DOHH2 (cell line): ENCODE measurements around the gene AKAP7.

Experiments
- H3F3A ChIP-seq: fragments of 200-600 bp; sonication (generic), shearing (Covaris generic); 2 replicates; pipeline ENCODE4 v1.6.0; 2016; ENCODE audit warnings: antibody characterized with exemption, mild to moderate bottlenecking; ENCODE audit not compliant: control insufficient read depth, insufficient read depth
- H3K27ac ChIP-seq: fragments of 200-600 bp; sonication (generic); 2 replicates; pipeline ENCODE4 v1.5.1; 2014; ENCODE audit warnings: low read depth, mild to moderate bottlenecking, low read length, moderate library complexity
- H3K27me3 ChIP-seq: fragments of 200-600 bp; sonication (generic); 2 replicates; pipeline ENCODE4 v1.6.1; 2014; ENCODE audit warnings: mild to moderate bottlenecking, low read length, mixed read lengths; ENCODE audit not compliant: control insufficient read depth
- H3K36me3 ChIP-seq: fragments of 200-600 bp; sonication (generic); 2 replicates; pipeline ENCODE4 v1.6.1; 2014; ENCODE audit warnings: mild to moderate bottlenecking, low read length, moderate library complexity, mixed read lengths; ENCODE audit not compliant: control insufficient read depth
- H3K4me1 ChIP-seq: fragments of 200-600 bp; sonication (generic); 2 replicates; pipeline ENCODE4 v1.6.1; 2014; ENCODE audit warnings: mild to moderate bottlenecking, low read length, mixed read lengths; ENCODE audit not compliant: control insufficient read depth
- H3K4me2 ChIP-seq: fragments of 200-600 bp; sonication (generic); 2 replicates; pipeline ENCODE4 v1.6.0; 2014; ENCODE audit warnings: mild to moderate bottlenecking, low read length, moderate library complexity
- H3K4me3 ChIP-seq: fragments of 200-600 bp; sonication (generic); 2 replicates; pipeline ENCODE4 v1.5.1; 2014; ENCODE audit warnings: mild to moderate bottlenecking, low read length, mixed read lengths
- H3K79me2 ChIP-seq: fragments of 200-600 bp; sonication (generic); 2 replicates; pipeline ENCODE4 v1.6.1; 2014; ENCODE audit warnings: mild to moderate bottlenecking, low read length, mixed read lengths; ENCODE audit not compliant: control insufficient read depth
- H3K9me2 ChIP-seq: fragments of 200-600 bp; sonication (generic); replicated peaks from 2 replicates; pipeline ENCODE4 v1.6.1; 2014; ENCODE audit warnings: mild to moderate bottlenecking, low read length, mixed read lengths; ENCODE audit not compliant: control insufficient read depth
- H3K9me3 ChIP-seq: fragments of 200-600 bp; sonication (generic); 2 replicates; pipeline ENCODE4 v1.6.1; 2014; ENCODE audit warnings: antibody characterized with exemption, low read length, mixed read lengths; ENCODE audit not compliant: control insufficient read depth, insufficient read depth
- H4K20me1 ChIP-seq: fragments of 200-600 bp; sonication (generic); 2 replicates; pipeline ENCODE4 v1.6.0; 2014; ENCODE audit warnings: low read depth, mild to moderate bottlenecking, antibody characterized with exemption, low read length, moderate library complexity; ENCODE audit not compliant: control insufficient read depth, insufficient read depth
- CTCF ChIP-seq: fragments of 200-600 bp; sonication (generic); IDR thresholded peaks from one replicate; pipeline ENCODE4 v1.5.1; 2014; ENCODE audit warnings: antibody characterized with exemption, mild to moderate bottlenecking, low read depth, low read length; ENCODE audit not compliant: poor library complexity, severe bottlenecking
- EZH2phosphoT487 ChIP-seq: fragments of 200-600 bp; sonication (generic); IDR thresholded peaks from 2 replicates; pipeline ENCODE4 v1.6.1; 2017; ENCODE audit warnings: borderline replicate concordance, mild to moderate bottlenecking, antibody characterized with exemption, low read length, moderate library complexity, mixed read lengths

The AKAP7 gene

GRCh38 chr6:131173680-131174079, 38.4 kb downstream of the AKAP7 start:
- no peak for TF ChIP-seq EZH2phosphoT487
- TF ChIP-seq CTCF = no peak
- no peaks in the 10 kb centered on the region for H3K79me2 ChIP-seq
- H3F3A ChIP-seq = no peaks in the 10 kb centered on the region
- H3K9me2 ChIP-seq = no peaks in the 10 kb centered on the region
- no peaks in the 10 kb centered on the region for H3K27me3 ChIP-seq
- no peak overlapping the region for H3K4me3 ChIP-seq
- no peaks in the 10 kb centered on the region for H3K36me3 ChIP-seq
- no peak overlapping the region for H3K4me2 ChIP-seq
- no peak overlapping the region for H3K27ac ChIP-seq
- no peaks in the 10 kb centered on the region for H3K4me1 ChIP-seq
- H4K20me1 ChIP-seq = 0 out of 2 replicates have a peak, but pooled peaks cover 2% of the 10 kb centered on the region
- no peaks in the 10 kb centered on the region for H3K9me3 ChIP-seq

GRCh38 chr6:131175564-131175963, 40.3 kb downstream of the AKAP7 start:
- no peak overlapping the region for H3K27ac ChIP-seq
- H3K27me3 ChIP-seq = no peaks in the 10 kb centered on the region
- no peaks in the 10 kb centered on the region for H3K36me3 ChIP-seq
- H3K4me3 ChIP-seq = no peak overlapping the region
- 0 out of 2 replicates have a peak, but pooled peaks cover 2% of the 10 kb centered on the region for H4K20me1 ChIP-seq
- no peaks in the 10 kb centered on the region for H3K79me2 ChIP-seq
- H3K4me1 ChIP-seq = no peaks in the 10 kb centered on the region
- H3K9me3 ChIP-seq = no peaks in the 10 kb centered on the region
- TF ChIP-seq EZH2phosphoT487 (no peak), CTCF (no peak)
- H3F3A ChIP-seq = no peaks in the 10 kb centered on the region
- no peak overlapping the region for H3K4me2 ChIP-seq
- no peaks in the 10 kb centered on the region for H3K9me2 ChIP-seq

GRCh38 chr6:131177996-131178395, 42.7 kb downstream of the AKAP7 start:
- H3K9me2 ChIP-seq = no peaks in the 10 kb centered on the region
- H3K4me1 ChIP-seq = peaks cover under 1% of the 10 kb centered on the region
- no peaks in the 10 kb centered on the region for H3K27me3 ChIP-seq
- no peaks in the 10 kb centered on the region for H3F3A ChIP-seq
- H3K4me3 ChIP-seq = no peak overlapping the region
- H4K20me1 ChIP-seq = 0 out of 2 replicates have a peak, but pooled peaks cover 2% of the 10 kb centered on the region
- H3K27ac ChIP-seq = no peak overlapping the region
- no peaks in the 10 kb centered on the region for H3K36me3 ChIP-seq
- H3K4me2 ChIP-seq = no peak overlapping the region
- no peak for TF ChIP-seq EZH2phosphoT487
- no peak for TF ChIP-seq CTCF
- H3K9me3 ChIP-seq = no peaks in the 10 kb centered on the region
- no peaks in the 10 kb centered on the region for H3K79me2 ChIP-seq

GRCh38 chr6:131182991-131183425, 47.7 kb downstream of the AKAP7 start:
- no peaks in the 10 kb centered on the region for H3K9me3 ChIP-seq
- H3K4me3 ChIP-seq = no peak overlapping the region
- no peaks in the 10 kb centered on the region for H3K36me3 ChIP-seq
- H3K27ac ChIP-seq = no peak overlapping the region
- H3K9me2 ChIP-seq = no peaks in the 10 kb centered on the region
- H3K4me2 ChIP-seq = 0 out of 2 replicates have a peak overlapping the region, but pooled peaks have one; percentile 34
- no peaks in the 10 kb centered on the region for H3K27me3 ChIP-seq
- H3K4me1 ChIP-seq = peaks cover 3% of the 10 kb centered on the region
- H4K20me1 ChIP-seq = 0 out of 2 replicates have a peak, but pooled peaks cover under 1% of the 10 kb centered on the region
- no peaks in the 10 kb centered on the region for H3F3A ChIP-seq
- H3K79me2 ChIP-seq = no peaks in the 10 kb centered on the region
- TF ChIP-seq EZH2phosphoT487 (no peak), CTCF (peak; percentile 67)
